ENCODE results near the gene CPNE7. TPM values are rescaled to one million over a fixed set of nuclear protein-coding genes. Genes with fewer than 3 reads are reported as not detected.

The CPNE7 gene
- total and polyA plus RNA-seq, 2 of the 13 experiments (the other 11 are each of a cell fraction or from before 2014, with no cell fraction given): 0.59 TPM; not detected in 1

GRCh38 chr16:89572073-89572484 is 3.5 kb upstream of the CPNE7 start (continued):
- TF ChIP-seq CSRNP2 (CRISPR knock-in tag; conservative IDR thresholded peaks at IDR 0.05; ENCODE audit: low read depth) (no peak), MNT (IDR thresholded peaks at IDR 0.05) (peak; percentile 89), ZNF280B (CRISPR knock-in tag; IDR thresholded peaks at IDR 0.05; ENCODE audit: borderline replicate concordance) (0 out of 2 replicates have a peak, but pooled peaks have one; percentile 19), TERF1 (CRISPR knock-in tag; IDR thresholded peaks at IDR 0.05) (no peak), ZNF556 (CRISPR knock-in tag; IDR thresholded peaks at IDR 0.05; ENCODE audit: borderline replicate concordance) (no peak), BCLAF1 (IDR thresholded peaks at IDR 0.05) (no peak), PAXIP1 (CRISPR knock-in tag; conservative IDR thresholded peaks at IDR 0.05) (no peak), SMAD1 (CRISPR knock-in tag; IDR thresholded peaks at IDR 0.05; ENCODE audit: borderline replicate concordance, low read depth) (0 out of 2 replicates have a peak, but pooled peaks have one; percentile 47), ZNF501 (CRISPR knock-in tag; IDR thresholded peaks at IDR 0.05) (no peak), ZBTB4 (CRISPR knock-in tag; IDR thresholded peaks at IDR 0.05; ENCODE audit: borderline replicate concordance) (peak; percentile 85), SP1 (IDR thresholded peaks at IDR 0.05) (no peak), SP1 (CRISPR knock-in tag; IDR thresholded peaks at IDR 0.05) (no peak)

Data from HepG2 (cell line).